HG03060 (cell line): ENCODE data around the gene TAS2R9.
"Not testable (repeated sequence)": the region's sequence is repeated elsewhere in the genome, so short reads cannot be mapped to it uniquely, and the experiment has no call there.

Source experiments
- ATAC-seq: cut with Tn5 transposase; IDR thresholded peaks from one replicate; pipeline ENCODE4 v1.9.1; 2021; ENCODE audit warnings: low read depth, moderate number of reproducible peaks; ENCODE audit not compliant: unreplicated experiment

TAS2R9 gene

GRCh38 chr12:10810068-10810467 lies at the start of gene TAS2R9:
Gene TAS2R9 (minus strand): TSS chr12:10810168. CDS start chr12:10810075, 93 bp downstream.
- no peak for ATAC-seq

GRCh38 chr12:10855807-10856206 lies 45.8 kb upstream of the TAS2R9 start:
- ATAC-seq: no peak

DNA sequence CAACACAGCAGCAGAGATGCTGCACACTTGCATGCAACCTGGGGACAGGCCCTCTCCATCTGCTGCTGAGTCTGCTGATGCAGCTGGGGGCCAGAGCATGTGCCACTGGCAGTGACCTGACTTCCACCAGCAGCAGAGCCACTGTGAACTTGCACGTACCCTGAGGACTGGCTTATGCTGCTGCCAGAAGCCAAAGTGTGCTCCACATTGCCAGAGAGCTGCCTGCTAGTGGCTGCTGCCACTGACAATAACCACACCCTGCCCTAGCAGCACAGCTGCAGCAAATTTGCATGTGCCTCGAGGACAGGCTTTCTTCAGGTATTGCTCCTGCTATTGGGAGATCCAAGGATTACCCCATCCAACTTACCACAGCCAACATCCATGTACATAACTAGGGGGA lies 43.8 kb upstream of the TAS2R9 start:
- ATAC-seq: no peak

DNA sequence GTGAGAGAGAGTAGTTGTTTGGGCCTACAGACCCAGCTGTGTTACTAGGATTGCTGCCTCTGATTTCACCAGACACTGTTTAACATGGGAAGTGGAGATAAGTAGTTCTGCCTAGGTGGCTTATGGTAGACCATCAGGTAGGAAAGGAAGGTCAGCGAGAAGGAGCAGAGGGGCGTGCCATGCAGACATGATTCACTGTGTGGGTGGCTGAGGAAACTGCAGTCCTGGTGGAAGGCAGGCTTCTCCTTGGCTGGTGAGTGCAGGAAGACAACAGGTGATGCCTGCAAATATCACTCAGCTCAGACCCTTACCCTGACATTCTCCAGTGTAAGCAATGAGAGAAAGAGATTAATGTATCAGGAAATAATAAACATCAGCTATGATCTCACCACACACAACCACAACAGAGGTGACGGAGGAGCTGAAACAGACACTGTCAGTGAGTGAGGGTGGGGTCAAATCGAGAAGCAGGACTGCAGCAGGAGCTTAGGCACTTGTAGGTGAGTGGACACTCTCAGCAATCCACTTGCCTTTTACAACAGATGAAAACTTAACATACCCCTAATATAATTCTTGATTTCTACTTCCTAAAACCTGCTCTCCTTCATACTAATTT lies 41.4 kb upstream of the TAS2R9 start:
- no peak for ATAC-seq

DNA sequence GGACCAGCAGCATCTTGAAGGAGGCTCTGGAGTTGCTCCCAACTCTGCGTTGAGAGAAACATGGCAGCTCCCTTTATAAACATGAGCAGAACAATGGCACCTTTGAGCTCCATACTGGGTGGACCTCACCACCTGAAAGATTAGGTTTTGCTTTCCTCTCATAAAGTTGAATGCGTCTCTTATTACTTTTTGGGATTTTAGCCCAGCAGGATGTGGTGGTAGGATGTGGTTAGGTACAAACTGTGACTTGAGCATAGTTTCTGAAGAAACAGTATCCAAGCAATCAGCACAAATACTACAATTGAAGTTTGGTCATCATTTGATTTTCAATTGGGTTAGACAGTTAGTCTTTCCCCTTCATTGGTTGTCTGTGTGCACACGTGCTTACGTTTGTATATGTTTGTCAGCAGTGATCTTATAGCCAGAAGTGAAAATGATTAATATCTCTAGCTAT lies 39.5 kb upstream of the TAS2R9 start, which contains the start of gene PRR4:
Gene PRR4 (minus strand): TSS at position 51 of the 454 bp plus-strand sequence. CDS start 38 bp downstream, at position 13.
- no peak for ATAC-seq

- no peak for ATAC-seq
These were observed 37.8 kb upstream of the TAS2R9 start for GRCh38 chr12:10847744-10848143.

GRCh38 chr12:10842862-10843261 lies 32.9 kb upstream of the TAS2R9 start:
- ATAC-seq: no peak

DNA sequence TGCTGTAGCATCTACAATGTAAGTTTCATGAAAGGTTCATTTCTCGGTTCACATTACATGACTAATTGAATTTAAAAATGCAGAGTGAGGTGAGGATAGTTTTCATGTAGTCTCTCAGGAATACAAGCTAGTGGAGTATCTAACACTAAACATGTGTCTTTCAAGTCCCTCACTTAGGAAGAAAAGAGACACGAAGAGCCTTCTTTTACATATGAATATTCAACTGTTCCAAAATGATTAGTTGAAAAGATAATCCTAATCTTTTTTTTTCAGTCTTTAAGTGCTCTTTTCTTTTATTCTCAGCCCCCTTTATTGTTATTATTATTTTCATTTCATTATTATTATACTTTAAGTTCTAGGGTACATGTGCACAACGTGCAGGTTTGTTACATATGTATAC lies 28.5 kb upstream of the TAS2R9 start:
- no peak for ATAC-seq

DNA sequence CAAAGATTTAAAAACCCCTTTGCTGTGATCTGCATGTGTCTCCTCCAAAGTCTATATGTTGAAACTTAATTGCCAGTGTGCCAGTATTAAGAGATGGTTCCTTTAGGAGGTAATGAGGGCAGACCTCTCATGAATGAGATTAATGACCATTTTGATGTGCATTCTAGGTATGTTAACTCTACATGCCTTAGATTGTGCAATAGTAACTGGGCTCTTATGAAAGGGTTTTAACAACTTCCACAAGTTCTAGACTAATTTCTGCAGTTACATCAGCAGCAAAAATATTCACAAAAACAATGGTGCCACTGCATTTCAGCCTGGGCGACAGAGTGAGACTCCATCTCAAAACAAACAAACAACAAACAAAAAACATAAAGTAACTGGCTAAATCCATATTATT lies 20.0 kb upstream of the TAS2R9 start:
- no peak for ATAC-seq

DNA sequence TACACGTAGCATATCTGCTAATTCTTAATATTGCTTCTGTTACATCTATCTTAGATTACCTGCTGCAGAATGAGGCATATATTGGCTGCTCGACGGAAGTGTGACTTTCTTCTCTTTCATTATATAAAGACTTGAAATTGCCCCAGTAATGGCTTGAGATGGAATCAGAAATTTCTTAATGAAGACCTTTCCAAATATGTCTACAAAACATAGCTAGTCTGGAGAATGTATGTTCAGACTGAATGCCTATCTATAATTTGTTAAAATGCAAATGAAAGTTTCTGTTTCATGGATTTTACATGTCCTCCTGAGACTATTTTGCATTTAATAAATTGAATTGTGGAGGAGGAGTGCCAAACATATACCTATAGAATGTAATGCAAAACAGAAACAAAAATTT lies 16.3 kb upstream of the TAS2R9 start, which contains the start of gene TAS2R10:
Gene TAS2R10 (minus strand): TSS at position 101 of the 400 bp plus-strand sequence. CDS start 89 bp downstream, at position 12.
- ATAC-seq: no peak

DNA sequence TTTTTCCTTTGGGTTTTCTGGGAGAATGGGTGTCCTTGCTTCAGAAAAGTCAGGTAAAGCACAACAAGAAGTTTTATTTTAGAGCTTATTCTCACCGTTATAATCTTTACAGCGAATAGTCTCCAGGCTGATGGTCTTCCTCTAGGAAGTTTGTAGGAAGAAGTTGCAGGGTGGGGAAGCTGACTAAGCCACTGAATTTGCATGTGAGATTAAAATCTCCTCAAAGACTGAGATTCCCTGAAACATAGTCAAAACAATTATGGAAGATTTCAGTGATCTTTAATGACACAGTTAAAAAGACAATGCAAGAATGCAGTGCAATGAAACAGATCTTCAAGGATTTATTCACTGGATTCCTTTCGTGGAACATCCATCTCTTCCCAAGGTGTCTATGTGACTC lies 15.0 kb upstream of the TAS2R9 start:
- ATAC-seq: no peak

- ATAC-seq: no peak
These were observed 2.0 kb upstream of the TAS2R9 start for GRCh38 chr12:10811883-10812536.

DNA sequence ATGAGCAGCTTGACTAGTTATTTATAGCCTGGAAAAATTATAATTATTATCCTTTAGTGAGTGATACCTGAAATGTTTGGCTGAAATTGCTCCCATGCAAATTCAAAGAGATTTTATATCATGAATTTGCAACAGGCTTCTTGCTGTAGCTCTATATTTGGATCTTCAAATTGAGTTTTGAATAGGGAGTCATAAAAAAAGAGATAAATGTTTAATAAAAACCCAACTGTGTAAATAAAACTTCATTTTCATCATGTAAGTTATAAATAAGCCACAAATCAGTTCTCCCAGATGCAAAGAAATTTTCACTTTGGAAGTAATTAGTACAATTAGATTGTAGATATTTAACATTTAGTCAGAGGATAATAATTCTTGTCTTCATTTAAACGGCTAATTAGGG lies 2.8 kb downstream of the TAS2R9 start, which contains the start of gene TAS2R8:
Gene TAS2R8 (minus strand): TSS at position 101 of the 400 bp plus-strand sequence. CDS start 306 bp downstream, outside the sequence.
- no peak for ATAC-seq

DNA sequence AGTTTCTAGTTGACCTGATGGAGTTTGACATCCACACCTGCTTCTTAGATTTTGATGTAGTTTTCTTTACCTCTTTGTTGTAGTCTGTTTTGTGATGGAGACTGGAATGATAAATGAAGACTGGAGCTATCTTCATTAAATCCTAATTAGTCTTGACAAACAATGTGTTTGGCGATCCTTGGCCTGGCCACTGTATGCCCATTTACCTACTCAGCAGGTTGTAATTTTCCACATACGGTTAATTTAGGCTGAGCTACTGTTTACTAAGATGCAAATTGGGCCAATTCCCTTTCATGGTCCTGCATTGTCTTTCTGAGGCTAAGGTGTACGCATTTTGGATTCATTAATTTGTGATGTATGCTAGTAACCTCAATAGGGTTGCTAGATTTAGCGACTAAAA lies 7.4 kb downstream of the TAS2R9 start, which contains the start of gene TAS2R7:
Gene TAS2R7 (minus strand): TSS at position 41 of the 400 bp plus-strand sequence. CDS start 57 bp downstream, outside the sequence.
- no peak for ATAC-seq

GRCh38 chr12:10801741-10802140 lies 8.2 kb downstream of the TAS2R9 start:
- ATAC-seq: no peak

DNA sequence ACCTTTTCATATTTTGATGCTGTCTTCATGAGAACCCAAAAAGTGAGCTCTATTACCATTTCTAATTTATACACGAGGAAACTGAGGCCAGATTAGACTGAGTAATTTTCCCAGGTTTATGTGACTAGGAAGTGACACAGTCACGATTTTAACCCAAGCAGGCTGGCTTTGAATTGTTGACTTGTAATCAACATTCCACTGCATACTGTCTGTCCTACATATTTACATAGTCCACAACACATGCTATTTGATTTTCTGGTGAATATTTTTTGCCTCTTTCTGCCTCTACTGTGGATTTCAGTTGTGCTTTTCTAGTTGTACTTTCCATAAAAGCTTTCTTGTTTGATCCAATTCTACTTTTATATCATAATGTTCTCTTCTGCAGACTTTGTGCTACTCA lies 15.7 kb downstream of the TAS2R9 start:
- no peak for ATAC-seq

- not testable (repeated sequence) for ATAC-seq
These were observed 18.2 kb downstream of the TAS2R9 start for GRCh38 chr12:10791769-10792168.

DNA sequence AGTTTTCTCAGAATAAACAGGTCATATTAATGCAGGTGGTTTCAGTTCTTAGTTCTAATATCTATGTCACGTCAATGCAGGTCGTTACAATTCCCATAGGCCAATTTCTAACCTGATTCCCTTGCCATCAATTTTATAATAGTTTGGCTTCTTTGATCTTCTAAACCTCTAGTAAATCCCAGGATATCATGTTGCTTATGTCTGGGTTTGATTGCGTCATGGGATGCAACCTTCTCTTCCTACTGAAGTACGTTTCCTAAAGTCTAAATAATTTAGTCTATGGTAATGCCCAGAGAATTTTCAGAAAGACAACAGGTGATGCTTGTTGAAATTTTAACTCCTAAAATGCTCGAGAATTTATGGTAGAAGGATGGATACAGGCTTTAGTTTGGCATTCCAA lies 26.7 kb downstream of the TAS2R9 start:
- ATAC-seq: no peak

DNA sequence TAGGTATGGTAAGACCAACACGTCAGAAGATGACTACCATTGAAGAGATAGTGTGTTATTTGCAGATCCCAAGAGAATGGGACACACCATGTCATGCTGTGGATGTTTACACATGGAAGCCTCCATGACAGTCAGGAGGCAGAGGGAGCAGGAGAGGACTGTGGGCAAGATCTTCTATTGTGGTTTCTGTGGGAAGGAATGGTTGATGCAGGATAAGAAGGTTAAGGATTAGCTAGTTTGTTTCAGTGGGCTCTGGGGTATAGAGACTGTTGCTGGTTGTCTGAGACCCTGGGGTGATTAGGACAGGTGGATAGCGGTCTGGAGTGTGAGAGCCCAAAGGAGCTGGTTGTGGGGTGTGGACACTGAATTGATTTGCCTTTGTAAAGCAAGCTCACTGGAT lies 30.9 kb downstream of the TAS2R9 start:
- ATAC-seq: no peak

DNA sequence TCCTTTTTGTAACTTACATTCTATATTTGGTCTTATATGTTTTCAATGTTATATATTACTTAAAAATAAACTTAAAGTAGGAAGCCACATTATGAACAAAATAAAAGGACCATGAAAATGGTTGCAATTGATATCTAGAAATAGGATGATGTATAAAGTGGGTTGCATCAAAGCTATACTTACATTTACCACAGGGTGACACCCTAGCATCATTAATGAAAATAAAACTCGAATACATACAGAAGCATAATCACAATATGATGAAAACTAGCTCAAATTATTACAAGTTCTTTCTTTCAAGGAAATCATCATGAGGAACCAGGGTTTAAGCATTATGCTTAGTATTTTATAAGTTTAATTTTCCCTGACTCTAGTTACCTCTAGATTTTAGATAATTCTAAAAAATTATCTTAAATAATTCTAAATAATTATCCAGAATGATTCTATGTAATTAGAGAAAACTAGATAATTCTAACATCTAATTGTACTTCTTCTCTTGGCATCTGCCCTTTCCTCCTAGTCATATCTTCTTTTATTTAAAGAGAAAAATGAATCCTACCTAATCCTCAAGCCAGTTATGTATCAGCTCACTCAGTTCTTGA lies 38.7 kb downstream of the TAS2R9 start:
- no peak for ATAC-seq

DNA sequence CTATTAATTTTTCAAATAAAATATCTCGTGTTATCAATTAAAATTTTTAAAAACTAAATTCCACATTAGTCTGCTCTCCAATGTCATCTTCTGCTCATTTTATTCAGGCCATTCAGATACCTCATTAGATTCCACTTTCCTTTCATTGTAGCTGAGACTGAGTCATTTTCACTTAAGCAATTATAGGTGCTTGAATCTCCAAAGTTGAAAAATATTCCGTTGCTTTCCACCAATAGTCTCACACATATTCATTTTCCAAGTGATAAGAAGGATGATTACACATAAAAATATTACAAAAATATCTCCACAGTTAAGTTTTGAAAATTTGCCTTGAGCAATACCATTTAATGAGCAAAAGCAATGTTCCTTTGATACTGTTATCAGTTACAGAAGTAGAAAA lies 50.3 kb downstream of the TAS2R9 start:
- no peak for ATAC-seq
